HL-60 (cell line): ENCODE data around the gene INTS3.

Experiments used
- DNase-seq, 2 experiments: peaks; one replicate each; pipeline ENCODE4 v3.0.0-alpha.2; 2010 to 2020; ENCODE audit warnings: low read depth in 1 of 2, low spot score in 1 of 2
- H3K27ac ChIP-seq: fragments of 250-450 bp; sonication (Bioruptor Pico); replicated peaks from 2 replicates; pipeline ENCODE4 v1.5.1; 2020; ENCODE audit warnings: mild to moderate bottlenecking, moderate library complexity
- H3K27me3 ChIP-seq: fragments of 250-450 bp; sonication (Bioruptor Pico); 2 replicates; pipeline ENCODE4 v1.5.1; 2021; ENCODE audit warnings: mild to moderate bottlenecking, moderate library complexity; ENCODE audit not compliant: insufficient read depth, poor library complexity, severe bottlenecking
- H3K4me3 ChIP-seq: replicated peaks from 2 replicates; pipeline ENCODE4 v1.5.1; 2011; ENCODE audit warnings: mild to moderate bottlenecking, control low read depth, low read length; ENCODE audit not compliant: insufficient read depth
- GABPA ChIP-seq: IDR thresholded peaks from 2 replicates; pipeline ENCODE4 v1.6.1; 2012; ENCODE audit warnings: low read depth
- POLR2AphosphoS5 ChIP-seq: IDR thresholded peaks from 2 replicates; pipeline ENCODE4 v1.6.1; 2012; ENCODE audit warnings: low read depth
- REST ChIP-seq: IDR thresholded peaks from 2 replicates; pipeline ENCODE4 v1.6.1; 2012; ENCODE audit warnings: low read depth; ENCODE audit not compliant: insufficient replicate concordance
- SPI1 ChIP-seq: IDR thresholded peaks from 2 replicates; pipeline ENCODE4 v1.6.1; 2012; ENCODE audit warnings: low read depth, mild to moderate bottlenecking, borderline replicate concordance
- TF ChIP-seq, protein P1 (sequence below): IDR thresholded peaks from one replicate; pipeline ENCODE4 v1.5.1; 2011; ENCODE audit warnings: low read length, control low read depth, inconsistent platforms; ENCODE audit not compliant: insufficient read depth

Gene INTS3

DNA sequence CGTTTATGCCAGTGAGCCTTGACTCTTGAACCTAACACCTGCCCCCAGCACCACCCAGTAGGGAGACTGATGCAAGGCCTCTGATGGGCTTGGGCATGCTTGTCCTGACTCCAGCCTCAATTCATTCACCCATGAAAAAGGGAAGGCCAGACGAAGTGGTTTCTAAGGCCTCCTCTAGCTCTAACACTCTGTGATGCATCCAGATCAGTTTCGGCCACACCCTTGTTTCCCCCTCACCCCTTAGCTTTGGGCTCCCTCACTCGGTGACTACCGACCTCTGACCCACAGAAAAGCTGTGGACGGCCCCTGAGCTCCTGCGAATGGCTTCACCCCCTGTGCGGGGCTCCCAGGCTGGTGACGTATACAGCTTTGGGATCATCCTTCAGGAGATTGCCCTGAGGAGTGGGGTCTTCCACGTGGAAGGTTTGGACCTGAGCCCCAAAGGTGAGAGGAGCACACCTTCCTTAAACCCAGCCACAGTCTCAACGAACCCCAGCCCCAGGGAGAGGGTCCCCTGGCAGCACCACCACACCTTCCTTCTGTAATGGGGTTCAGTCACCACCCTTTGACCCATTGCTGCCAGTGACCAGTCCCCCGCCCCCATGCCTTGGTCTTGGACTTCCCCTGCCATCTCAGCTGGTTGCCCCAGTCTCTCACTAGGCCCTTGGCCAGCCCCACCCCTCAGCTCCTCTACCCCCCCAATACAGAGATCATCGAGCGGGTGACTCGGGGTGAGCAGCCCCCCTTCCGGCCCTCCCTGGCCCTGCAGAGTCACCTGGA, 40.3 kb upstream of the INTS3 start:
- no peak for TF ChIP-seq REST
- no peak for TF ChIP-seq GABPA
- TF ChIP-seq, protein P1, sequence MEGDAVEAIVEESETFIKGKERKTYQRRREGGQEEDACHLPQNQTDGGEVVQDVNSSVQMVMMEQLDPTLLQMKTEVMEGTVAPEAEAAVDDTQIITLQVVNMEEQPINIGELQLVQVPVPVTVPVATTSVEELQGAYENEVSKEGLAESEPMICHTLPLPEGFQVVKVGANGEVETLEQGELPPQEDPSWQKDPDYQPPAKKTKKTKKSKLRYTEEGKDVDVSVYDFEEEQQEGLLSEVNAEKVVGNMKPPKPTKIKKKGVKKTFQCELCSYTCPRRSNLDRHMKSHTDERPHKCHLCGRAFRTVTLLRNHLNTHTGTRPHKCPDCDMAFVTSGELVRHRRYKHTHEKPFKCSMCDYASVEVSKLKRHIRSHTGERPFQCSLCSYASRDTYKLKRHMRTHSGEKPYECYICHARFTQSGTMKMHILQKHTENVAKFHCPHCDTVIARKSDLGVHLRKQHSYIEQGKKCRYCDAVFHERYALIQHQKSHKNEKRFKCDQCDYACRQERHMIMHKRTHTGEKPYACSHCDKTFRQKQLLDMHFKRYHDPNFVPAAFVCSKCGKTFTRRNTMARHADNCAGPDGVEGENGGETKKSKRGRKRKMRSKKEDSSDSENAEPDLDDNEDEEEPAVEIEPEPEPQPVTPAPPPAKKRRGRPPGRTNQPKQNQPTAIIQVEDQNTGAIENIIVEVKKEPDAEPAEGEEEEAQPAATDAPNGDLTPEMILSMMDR, result no peak
- TF ChIP-seq POLR2AphosphoS5, result no peak
- TF ChIP-seq SPI1, result no peak
- Histone ChIP-seq H3K4me3 (no peak overlapping the region), H3K27me3 (no peaks in the 10 kb centered on the region), H3K27ac (no peak overlapping the region)
- no peak for DNase-seq

- Histone ChIP-seq H3K27me3 (no peaks in the 10 kb centered on the region), H3K4me3 (no peak overlapping the region), H3K27ac (no peak overlapping the region)
- TF ChIP-seq GABPA (no peak), POLR2AphosphoS5 (no peak), REST (no peak), SPI1 (no peak)
- TF ChIP-seq, protein P1, result no peak
- DNase-seq, result no peak
Measured at GRCh38 chr1:153688276-153688675, 39.6 kb upstream of the INTS3 start.

DNA sequence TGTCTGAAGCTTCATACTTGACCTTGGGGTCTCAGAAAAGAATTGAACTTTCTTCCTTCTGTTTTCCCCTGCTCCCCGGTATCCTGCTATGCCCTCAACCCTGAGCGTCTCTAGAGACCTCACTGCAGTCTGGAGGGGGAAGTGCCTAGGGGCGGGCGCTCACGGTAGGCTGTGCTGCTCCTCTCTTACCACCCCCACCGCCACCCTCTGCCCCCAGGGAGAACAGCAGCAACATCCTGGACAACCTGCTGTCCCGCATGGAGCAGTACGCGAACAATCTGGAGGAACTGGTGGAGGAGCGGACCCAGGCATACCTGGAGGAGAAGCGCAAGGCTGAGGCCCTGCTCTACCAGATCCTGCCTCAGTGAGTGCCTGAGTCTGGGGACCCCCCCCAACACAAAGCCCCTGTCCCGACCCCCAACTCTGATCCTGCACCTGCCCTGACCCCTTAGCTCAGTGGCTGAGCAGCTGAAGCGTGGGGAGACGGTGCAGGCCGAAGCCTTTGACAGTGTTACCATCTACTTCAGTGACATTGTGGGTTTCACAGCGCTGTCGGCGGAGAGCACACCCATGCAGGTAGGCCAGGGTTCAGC, 39.0 kb upstream of the INTS3 start:
- Histone ChIP-seq H3K27me3 (no peaks in the 10 kb centered on the region), H3K4me3 (no peak overlapping the region), H3K27ac (no peak overlapping the region)
- TF ChIP-seq REST, result no peak
- no peak for TF ChIP-seq POLR2AphosphoS5
- TF ChIP-seq, protein P1, result no peak
- no peak for TF ChIP-seq SPI1
- no peak for TF ChIP-seq GABPA
- no peak for DNase-seq
